Calu3 (cell line): ENCODE data around the gene SUGP1. TPM values are rescaled to one million over a fixed set of nuclear protein-coding genes. Genes with fewer than 3 reads are reported as not detected.

ENCODE experiments used
- BruUV-seq: library from RNA; stranded (reverse); fragments of 400-500 nt; replicated peaks from 2 replicates; lab custom pipeline; 2021; lab: Mats Ljungman, UMichigan
- CTCF ChIA-PET: fragments of 300-600 bp; sonication (Branson Sonifier 250); formaldehyde crosslinking; loops from one replicate; lab custom pipeline; 2022; ENCODE audit warnings: antibody characterized with exemption; lab: Charles Lee
- DNase-seq: peaks from one replicate; pipeline ENCODE4 v3.0.0; 2022
- H3K27ac Mint-ChIP-seq: one replicate; pipeline ENCODE4 v1.8.0; 2022; ENCODE audit warnings: mixed read lengths; ENCODE audit not compliant: unreplicated experiment
- H3K27me3 Mint-ChIP-seq: one replicate; pipeline ENCODE4 v1.8.0; 2022; ENCODE audit warnings: mixed read lengths; ENCODE audit not compliant: unreplicated experiment
- H3K36me3 Mint-ChIP-seq: one replicate; pipeline ENCODE4 v1.8.0; 2022; ENCODE audit warnings: mild to moderate bottlenecking, moderate library complexity, mixed read lengths; ENCODE audit not compliant: insufficient read depth, unreplicated experiment
- H3K4me1 Mint-ChIP-seq: one replicate; pipeline ENCODE4 v1.8.0; 2022; ENCODE audit warnings: mild to moderate bottlenecking, low read depth, mixed read lengths; ENCODE audit not compliant: unreplicated experiment
- H3K4me3 Mint-ChIP-seq: one replicate; pipeline ENCODE4 v1.8.0; 2022; ENCODE audit warnings: mild to moderate bottlenecking, low read depth, moderate library complexity, mixed read lengths; ENCODE audit not compliant: unreplicated experiment
- H3K9me3 Mint-ChIP-seq: one replicate; pipeline ENCODE4 v1.8.0; 2022; ENCODE audit warnings: low read depth, mixed read lengths; ENCODE audit not compliant: unreplicated experiment
- CTCF ChIP-seq: fragments of 200-600 bp; IDR thresholded peaks from one replicate; pipeline ENCODE4 v1.8.0; 2022; ENCODE audit warnings: antibody characterized with exemption; ENCODE audit not compliant: unreplicated experiment
- intact Hi-C: fragments of 100-400 bp; cut with micrococcal nuclease; formaldehyde crosslinking; loops from one replicate; pipeline ENCODE4 v1.10.0; 2022; ENCODE audit not compliant: unreplicated experiment
- total RNA-seq: library from RNA; stranded (reverse); gene quantifications from 2 replicates; pipeline ENCODE4 v1.2.3, GENCODE V29; 2022

Gene SUGP1
- total RNA-seq, 1 experiment from 2014 or later, result 41.3 TPM

GRCh38 chr19:19316082-19316481, 4.2 kb downstream of the SUGP1 start:
- Mint-ChIP-seq H3K36me3 (peaks cover 28% of the 10 kb centered on the region), H3K4me3 (no peak overlapping the region), H3K9me3 (no peaks in the 10 kb centered on the region), H3K27ac (no peak overlapping the region), H3K27me3 (no peaks in the 10 kb centered on the region), H3K4me1 (no peaks in the 10 kb centered on the region)
- CTCF ChIA-PET, result no interaction called here
- DNase-seq, result no peak
- intact Hi-C loops, result no loop called here
- BruUV-seq, result no TSS peak
- TF ChIP-seq CTCF, result no peak

DNA sequence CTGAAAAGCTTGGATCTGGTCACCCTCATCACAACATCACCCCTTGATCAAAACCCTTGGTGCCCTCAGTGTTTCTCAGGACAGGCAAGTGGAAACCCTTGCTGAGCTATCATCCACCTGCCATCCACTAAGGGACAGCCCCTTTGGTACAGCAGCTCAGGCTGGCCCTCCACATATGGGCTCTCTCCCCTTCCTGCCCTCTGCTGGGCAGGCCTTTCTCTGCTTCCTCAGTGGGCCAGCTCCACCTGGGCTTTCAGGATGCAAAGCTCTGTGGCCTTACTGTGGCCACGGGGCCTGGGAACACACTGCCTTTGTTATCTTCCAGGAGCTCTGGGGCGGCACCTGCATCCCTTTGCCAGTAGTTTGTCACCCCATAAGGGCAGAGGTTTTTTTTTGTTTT, 4.9 kb downstream of the SUGP1 start:
- Mint-ChIP-seq H3K9me3 (no peaks in the 10 kb centered on the region), H3K27me3 (no peaks in the 10 kb centered on the region), H3K27ac (no peak overlapping the region), H3K4me3 (no peak overlapping the region), H3K4me1 (no peaks in the 10 kb centered on the region), H3K36me3 (peaks cover 22% of the 10 kb centered on the region)
- TF ChIP-seq CTCF, result no peak
- BruUV-seq, result no TSS peak
- CTCF ChIA-PET, result no interaction called here
- no peak for DNase-seq
- intact Hi-C loops, result no loop called here

DNA sequence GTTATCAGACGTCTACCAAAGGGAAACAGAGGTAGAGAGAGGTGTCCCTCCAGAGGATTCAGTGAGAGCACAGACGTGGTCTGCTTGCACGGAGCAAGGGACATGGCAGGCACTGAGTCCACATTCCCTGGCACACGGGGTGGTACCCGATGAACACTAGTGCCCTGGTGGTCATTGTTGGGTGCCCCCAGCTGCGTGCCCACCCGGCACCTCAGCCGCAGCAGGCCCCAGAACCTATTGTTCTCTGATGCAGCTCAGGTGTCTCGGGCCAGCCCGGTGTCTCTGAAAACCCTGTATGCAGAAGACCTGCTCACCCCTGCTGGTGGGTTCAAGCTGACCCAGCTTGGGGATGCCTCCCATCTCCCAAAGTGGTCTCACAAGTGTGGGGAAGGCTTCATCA, 11.9 kb downstream of the SUGP1 start:
- Mint-ChIP-seq H3K9me3 (no peaks in the 10 kb centered on the region), H3K4me1 (no peaks in the 10 kb centered on the region), H3K4me3 (no peak overlapping the region), H3K27ac (no peak overlapping the region), H3K27me3 (no peaks in the 10 kb centered on the region), H3K36me3 (peaks cover 15% of the 10 kb centered on the region)
- BruUV-seq, result no TSS peak
- intact Hi-C loops, result no loop called here
- TF ChIP-seq CTCF, result no peak
- no peak for DNase-seq
- CTCF ChIA-PET, result interaction anchor here (0.7 kb wide), 1 partner anchor 341 kb away, joined by 3 read pairs; no protein-coding TSS in a partner anchor

- no peaks in the 10 kb centered on the region for H3K27me3 Mint-ChIP-seq
- DNase-seq, result no peak
- intact Hi-C loops, result no loop called here
- H3K9me3 Mint-ChIP-seq, result no peaks in the 10 kb centered on the region
- no peak overlapping the region for H3K27ac Mint-ChIP-seq
- BruUV-seq, result no TSS peak
- TF ChIP-seq CTCF, result no peak
- H3K4me3 Mint-ChIP-seq, result no peak overlapping the region
- H3K36me3 Mint-ChIP-seq, result peaks cover 8% of the 10 kb centered on the region
- H3K4me1 Mint-ChIP-seq, result no peaks in the 10 kb centered on the region
- CTCF ChIA-PET, result no interaction called here
These were observed 14.1 kb downstream of the SUGP1 start for GRCh38 chr19:19306191-19306590.

DNA sequence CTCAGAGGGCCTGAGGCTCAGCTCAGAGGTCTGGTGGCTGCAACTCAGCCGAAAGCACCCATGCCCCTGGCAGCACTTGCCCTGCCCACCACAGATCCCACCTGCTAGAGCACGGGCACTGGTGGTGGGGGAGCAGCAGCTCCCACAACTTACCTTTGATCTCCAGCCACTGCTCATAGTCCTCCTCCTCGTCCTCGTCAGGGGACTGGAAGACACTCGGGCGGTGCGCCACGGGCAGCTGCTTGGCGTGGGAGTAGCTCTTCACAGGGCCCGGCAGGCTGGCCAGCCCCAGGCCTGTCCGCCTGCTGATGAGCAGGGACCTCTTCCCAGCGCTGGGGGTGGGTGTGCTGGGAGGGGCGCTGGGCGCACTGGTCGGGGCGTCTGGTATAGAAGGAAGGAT, 14.6 kb downstream of the SUGP1 start:
- H3K4me1 Mint-ChIP-seq, result no peaks in the 10 kb centered on the region
- H3K27me3 Mint-ChIP-seq, result no peaks in the 10 kb centered on the region
- H3K36me3 Mint-ChIP-seq, result peaks cover 11% of the 10 kb centered on the region
- CTCF ChIA-PET, result no interaction called here
- H3K9me3 Mint-ChIP-seq, result no peaks in the 10 kb centered on the region
- no peak for DNase-seq
- no TSS peak for BruUV-seq
- no peak for TF ChIP-seq CTCF
- intact Hi-C loops, result no loop called here
- no peak overlapping the region for H3K27ac Mint-ChIP-seq
- no peak overlapping the region for H3K4me3 Mint-ChIP-seq
